HG03159 (cell line): ENCODE measurements around the gene ZSCAN4.

Experiments used
- ATAC-seq: cut with Tn5 transposase; IDR thresholded peaks from one replicate; pipeline ENCODE4 v1.9.1; 2021; ENCODE audit warnings: mild to moderate bottlenecking, moderate library complexity; ENCODE audit not compliant: unreplicated experiment

ZSCAN4 gene

DNA sequence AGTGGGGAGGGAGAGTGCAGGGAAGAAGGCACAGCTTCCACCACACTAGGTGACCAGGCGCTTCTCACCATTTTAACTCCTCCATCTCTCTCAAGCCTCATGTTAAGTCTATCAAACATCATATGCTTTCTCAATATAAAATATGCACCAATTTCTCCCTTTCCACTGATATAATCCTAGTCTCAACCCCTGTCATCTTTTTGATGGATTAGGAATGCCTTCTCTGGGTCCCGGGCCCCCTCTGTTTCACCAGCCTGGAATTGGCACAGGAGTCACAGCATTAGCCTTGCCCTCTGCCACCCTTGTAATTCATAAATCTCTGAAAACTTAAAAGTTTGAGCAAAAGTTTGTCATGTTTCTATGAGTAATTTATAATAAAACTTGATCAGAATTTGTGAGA lies at the start of gene ZSCAN4:
Gene ZSCAN4 (plus strand): TSS at position 301 of the 400 bp plus-strand sequence. CDS start 7,211 bp downstream, outside the sequence.
- ATAC-seq: no peak

- no peak for ATAC-seq
These were observed 47.9 kb upstream of the ZSCAN4 start for GRCh38 chr19:57620673-57621348.

DNA sequence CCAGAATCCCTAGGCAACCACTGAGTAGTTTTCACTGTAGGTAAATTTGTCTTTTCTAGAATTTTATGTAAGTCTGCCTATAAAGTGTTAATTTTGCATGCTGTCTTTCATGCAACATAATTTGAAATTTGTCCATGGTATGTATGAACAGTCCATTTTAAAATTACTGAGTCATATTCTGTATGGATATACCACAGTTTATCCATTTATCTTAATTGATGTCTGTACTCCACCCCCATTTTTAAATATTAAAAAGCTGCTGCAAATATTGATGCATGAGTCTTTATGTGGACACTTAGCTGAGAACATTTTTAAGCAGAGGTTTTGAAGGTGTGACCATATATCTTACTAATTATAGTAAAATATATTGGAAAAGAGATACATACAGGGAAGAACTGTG lies 45.6 kb upstream of the ZSCAN4 start:
- ATAC-seq: no peak

- peak; percentile 97 for ATAC-seq
These were observed 35.5 kb upstream of the ZSCAN4 start, which contains the start of gene ZNF211 for GRCh38 chr19:57632987-57633831. Gene ZNF211, plus strand, starts transcription at chr19:57633168. Its CDS starts 179 bp downstream, at chr19:57633347.

- ATAC-seq: no peak
These were observed 35.0 kb upstream of the ZSCAN4 start for GRCh38 chr19:57633832-57634131.

- no peak for ATAC-seq
These were observed 31.4 kb upstream of the ZSCAN4 start for GRCh38 chr19:57637379-57637778.

GRCh38 chr19:57641715-57642234 lies 27.0 kb upstream of the ZSCAN4 start:
- no peak for ATAC-seq

DNA sequence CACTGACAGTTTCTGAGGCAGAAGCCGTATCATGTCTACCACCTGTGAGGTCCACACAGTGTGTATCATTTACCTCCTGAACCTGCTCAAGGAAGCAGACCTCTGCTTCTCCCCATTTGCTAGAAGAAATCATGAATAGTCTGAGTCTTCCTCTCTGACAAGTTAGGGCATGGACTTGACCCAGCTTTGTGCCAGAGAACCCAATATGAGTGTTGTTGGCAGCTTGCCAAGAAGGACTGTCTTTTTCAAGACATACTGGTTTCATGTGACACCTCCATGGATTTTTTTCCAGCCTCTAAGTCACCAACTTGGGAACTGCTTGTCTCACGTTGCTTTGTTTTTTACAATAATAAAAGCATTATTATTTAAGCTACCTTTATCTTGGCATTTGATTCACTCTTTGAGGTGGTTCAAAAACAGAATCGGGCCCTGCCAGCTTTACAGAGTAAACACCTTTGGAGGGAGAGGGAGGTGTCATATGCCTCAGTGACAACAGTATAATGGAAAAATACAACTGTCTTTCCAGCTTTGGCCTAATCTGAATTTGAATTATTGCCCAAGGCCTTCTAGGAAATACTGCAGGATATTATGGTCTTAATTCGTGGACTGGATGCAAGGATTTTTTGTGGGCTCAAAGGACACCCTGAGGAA lies 26.2 kb upstream of the ZSCAN4 start:
- ATAC-seq: no peak

DNA sequence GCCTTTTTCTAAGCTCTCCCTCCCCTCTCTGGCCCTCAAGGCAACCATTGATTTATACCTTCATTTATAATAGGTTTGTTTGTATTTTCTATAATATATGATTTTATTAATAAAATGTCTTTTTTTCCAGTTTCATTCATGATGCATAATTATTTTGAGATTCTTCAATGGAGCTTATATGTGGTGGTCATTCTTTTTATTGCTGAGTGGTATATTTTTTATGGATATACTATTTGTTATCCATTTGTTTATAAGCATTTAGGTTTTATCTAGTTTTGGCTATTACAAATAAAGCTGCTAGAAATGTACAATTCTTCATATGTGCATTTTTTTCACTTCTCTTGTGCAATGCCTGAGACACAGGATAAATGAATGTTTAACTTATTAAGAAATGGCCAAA lies 25.0 kb upstream of the ZSCAN4 start:
- no peak for ATAC-seq

- no peak for ATAC-seq
These were observed 20.3 kb upstream of the ZSCAN4 start for GRCh38 chr19:57648331-57649003.

DNA sequence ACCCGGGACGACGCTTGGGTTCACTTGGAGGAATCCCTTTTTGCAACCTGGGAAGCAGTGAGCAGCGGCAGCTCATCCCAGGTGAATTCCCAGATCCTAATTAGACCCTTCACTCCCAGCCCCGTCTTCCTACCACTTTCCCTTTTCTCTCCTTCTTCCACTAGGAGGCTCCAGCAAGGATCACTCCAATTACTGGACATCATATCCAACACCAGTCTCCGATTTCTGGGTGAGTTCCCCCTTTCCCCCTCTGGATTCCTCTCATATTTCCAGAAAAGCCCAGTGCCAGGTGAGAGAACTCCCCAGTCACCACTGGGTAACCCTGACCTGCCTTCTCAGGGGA lies 17.1 kb upstream of the ZSCAN4 start:
- no peak for ATAC-seq

GRCh38 chr19:57653689-57654088 lies 15.0 kb upstream of the ZSCAN4 start:
- no peak for ATAC-seq

- ATAC-seq: no peak
These were observed 13.3 kb upstream of the ZSCAN4 start for GRCh38 chr19:57655443-57655842.

DNA sequence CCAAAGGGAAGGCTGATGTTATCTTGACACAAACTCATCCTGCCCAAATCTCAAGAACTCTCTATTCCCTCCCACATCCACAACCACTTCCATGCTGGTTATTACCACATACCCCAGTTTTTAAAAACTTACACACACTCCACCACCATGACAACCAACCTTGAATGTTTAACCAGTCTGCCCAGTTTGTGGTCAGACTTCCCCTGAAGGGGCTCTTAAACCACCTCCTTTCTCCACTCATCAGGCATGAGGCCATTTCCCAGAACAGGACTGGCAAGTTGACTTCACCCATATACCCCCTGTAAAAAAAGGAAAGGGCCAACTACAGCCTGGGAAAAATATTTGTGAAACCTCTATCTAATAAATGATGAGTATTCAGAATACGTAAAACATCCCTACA lies 12.4 kb upstream of the ZSCAN4 start:
- ATAC-seq: no peak

DNA sequence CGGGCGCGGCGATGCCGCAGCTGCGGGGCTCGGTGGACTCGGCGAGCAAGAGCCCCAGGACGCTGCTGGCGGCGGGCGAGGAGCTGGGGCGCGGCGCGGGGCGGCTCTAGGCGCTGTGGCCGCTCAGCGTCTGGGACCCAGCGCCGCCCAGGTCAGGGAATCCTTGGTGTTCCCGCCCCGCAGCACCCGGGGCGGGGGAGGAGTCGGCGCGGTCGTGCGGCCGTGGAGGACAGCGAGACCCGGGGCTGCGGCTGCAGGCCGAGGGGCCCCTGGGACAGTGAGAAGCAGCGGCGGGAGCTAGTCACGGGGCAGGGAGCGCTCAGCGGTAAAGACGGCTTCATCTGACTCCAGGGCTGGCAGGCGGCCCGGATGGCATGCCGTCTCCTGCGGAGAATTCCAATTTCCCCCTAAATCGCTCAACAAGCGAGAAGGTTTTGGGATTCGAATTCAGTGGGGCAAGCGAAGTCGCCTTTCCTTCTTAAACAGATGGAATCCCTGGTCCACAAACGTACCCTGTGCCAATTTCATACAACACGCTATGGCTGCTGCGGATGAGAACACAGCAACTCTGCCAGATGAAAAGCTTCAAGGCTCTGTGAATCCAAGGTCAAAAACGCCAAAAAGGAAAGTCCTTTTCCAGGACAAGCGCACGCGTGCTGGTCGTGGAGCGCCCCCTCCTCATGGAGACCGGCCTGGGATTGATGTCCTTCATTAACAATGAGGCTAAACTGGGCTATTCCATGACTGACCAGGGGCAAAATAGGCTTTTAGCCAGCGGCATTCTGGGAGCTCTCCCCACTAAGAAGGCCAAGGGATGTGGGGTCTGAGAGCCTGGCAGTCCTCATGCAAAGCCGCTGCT lies 4.2 kb upstream of the ZSCAN4 start:
- ATAC-seq: no peak

DNA sequence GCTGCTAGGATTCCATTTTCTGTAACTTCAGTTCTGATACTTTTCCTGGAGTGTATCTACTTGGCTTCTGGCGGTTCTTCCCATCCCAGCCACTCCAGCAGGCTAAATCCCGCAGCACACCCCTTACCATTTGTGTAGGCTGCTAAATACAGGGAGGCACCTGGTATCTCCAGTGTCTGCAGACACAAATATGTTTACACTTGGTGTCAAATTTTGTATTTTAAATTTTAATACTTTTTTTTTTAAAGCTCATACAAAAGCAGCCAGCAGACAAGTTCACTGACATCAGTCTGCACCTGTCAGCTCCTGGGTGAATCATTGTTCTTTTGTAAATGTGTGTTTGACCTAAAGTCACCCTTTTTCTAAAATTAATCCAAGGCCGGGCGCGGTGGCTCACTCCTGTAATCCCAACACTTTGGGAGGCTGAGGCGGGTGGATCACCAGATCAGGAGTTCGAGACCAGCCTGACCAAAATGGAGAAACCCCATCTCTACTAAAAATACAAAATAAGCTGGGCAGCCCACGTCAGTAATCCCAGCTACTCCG lies 3.4 kb upstream of the ZSCAN4 start:
- no peak for ATAC-seq

DNA sequence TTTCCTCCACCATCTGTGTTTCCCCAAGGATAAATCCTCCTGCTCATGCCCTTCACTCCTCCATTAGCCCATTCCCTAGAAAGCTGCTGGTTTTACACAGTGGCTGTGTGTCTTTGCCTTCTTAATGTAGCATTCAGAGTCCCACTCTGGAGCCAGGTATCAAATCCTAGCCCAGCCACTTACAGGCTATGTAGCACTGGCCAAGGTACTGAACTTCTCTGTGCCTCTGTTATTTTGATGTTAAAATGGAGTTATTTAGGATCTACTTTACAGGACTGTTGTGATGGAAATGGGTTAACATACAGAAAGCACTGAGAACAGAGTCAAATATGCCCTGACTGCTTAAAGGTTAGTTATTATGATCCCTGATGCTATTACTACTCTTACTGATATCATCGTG lies 1.5 kb upstream of the ZSCAN4 start:
- ATAC-seq: no peak

- no peak for ATAC-seq
These were observed 2.6 kb downstream of the ZSCAN4 start for GRCh38 chr19:57671124-57671895.

GRCh38 chr19:57672466-57672865 lies 3.7 kb downstream of the ZSCAN4 start:
- ATAC-seq: no peak
